ENCODE data around the gene KRT13.

DNA sequence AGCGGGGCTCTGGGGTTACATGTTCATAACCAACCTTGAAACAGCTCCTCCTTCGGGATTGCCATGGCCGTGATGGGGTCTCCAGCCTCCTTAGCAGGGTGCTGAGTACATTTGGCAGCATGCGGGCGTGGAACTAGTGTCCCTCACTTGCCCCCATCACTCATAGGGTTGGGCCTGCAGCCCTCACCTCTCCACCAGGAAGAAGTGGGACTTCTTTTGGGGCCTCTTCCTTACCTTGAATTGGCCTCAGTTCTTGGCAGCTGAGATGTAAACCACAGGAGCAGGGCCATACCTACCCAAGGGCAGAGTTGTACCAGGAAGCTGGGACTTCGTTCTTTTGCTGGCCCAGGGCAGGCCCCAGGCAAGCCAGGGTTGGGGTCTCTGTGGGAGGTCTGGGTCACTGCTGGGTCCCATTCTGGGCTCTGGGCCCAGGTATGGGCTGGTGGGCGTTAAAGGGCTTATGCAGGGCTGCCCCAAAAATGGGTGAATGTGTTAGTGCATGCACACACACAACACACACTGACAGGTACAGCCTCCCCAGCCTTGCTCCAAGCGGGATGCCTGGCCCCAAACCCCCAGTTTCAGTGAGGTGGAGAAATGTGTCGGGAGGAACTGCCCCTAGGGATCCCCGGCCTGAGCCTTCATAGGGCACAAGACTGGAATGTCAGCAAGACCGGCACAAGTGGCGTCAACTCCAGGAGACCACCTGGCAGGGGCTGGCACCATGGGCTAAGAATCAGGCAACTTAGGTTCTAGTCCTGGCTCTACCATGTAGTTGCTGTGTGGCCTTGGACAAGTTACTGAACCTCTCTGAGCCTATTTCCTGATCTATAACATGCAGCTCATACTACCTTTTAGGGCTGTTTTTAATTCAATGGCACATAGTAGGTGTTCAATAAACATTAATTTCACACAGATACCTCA, 17.2 kb upstream of the KRT13 start:
- TF ChIP-seq, protein P1, sequence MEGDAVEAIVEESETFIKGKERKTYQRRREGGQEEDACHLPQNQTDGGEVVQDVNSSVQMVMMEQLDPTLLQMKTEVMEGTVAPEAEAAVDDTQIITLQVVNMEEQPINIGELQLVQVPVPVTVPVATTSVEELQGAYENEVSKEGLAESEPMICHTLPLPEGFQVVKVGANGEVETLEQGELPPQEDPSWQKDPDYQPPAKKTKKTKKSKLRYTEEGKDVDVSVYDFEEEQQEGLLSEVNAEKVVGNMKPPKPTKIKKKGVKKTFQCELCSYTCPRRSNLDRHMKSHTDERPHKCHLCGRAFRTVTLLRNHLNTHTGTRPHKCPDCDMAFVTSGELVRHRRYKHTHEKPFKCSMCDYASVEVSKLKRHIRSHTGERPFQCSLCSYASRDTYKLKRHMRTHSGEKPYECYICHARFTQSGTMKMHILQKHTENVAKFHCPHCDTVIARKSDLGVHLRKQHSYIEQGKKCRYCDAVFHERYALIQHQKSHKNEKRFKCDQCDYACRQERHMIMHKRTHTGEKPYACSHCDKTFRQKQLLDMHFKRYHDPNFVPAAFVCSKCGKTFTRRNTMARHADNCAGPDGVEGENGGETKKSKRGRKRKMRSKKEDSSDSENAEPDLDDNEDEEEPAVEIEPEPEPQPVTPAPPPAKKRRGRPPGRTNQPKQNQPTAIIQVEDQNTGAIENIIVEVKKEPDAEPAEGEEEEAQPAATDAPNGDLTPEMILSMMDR (IDR thresholded peaks at IDR 0.05; ENCODE audit: extremely low read depth in 1 of 2, insufficient read depth in 1 of 2, low read depth in 1 of 2, low read length in 2 of 2) = no peak
- TF ChIP-seq POLR2A (IDR thresholded peaks at IDR 0.05; ENCODE audit: low read depth, low read length) = no peak
- TF ChIP-seq FOS (IDR thresholded peaks at IDR 0.05; ENCODE audit: borderline replicate concordance, insufficient read depth, low read length) = no peak
- no peak for TF ChIP-seq EZH2 (IDR thresholded peaks at IDR 0.05; ENCODE audit: borderline replicate concordance, low read depth, low read length, severe bottlenecking)
- TF ChIP-seq JUN (IDR thresholded peaks at IDR 0.05; ENCODE audit: borderline replicate concordance, insufficient read depth, insufficient read length, low read depth) = no peak
